ENCODE results near the gene RGL2. TPM values are rescaled to one million over a fixed set of nuclear protein-coding genes. Genes with fewer than 3 reads are reported as not detected.

Gene RGL2
- total and polyA plus RNA-seq, 2 of the 13 experiments (the other 11 are each of a cell fraction or from before 2014, with no cell fraction given), result 22.9 to 47.4 TPM

GRCh38 chr6:33299237-33299944, 649 bp upstream of the RGL2 start (continued):
- TF ChIP-seq ZNF414 (CRISPR knock-in tag; IDR thresholded peaks at IDR 0.05), result peak; percentile 23; the same call in 1 of the 2 replicates
- TF ChIP-seq, protein P1, sequence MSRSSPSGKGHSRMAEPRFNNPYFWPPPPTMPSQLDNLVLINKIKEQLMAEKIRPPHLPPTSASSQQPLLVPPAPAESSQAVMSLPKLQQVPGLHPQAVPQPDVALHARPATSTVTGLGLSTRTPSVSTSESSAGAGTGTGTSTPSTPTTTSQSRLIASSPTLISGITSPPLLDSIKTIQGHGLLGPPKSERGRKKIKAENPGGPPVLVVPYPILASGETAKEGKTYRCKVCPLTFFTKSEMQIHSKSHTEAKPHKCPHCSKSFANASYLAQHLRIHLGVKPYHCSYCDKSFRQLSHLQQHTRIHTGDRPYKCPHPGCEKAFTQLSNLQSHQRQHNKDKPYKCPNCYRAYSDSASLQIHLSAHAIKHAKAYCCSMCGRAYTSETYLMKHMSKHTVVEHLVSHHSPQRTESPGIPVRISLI (CRISPR knock-in tag; IDR thresholded peaks at IDR 0.05; ENCODE audit: borderline replicate concordance), result 0 out of 2 replicates have a peak, but pooled peaks have one; percentile 46
- TF ChIP-seq MTF1 (CRISPR knock-in tag; IDR thresholded peaks at IDR 0.05), result peak; percentile 58; the same call in 1 of the 2 replicates
- 0 out of 2 replicates have a peak, but pooled peaks have one; percentile 58 for TF ChIP-seq ZNF75D (CRISPR knock-in tag; IDR thresholded peaks at IDR 0.05; ENCODE audit: borderline replicate concordance)
- no peak for TF ChIP-seq RELA (CRISPR knock-in tag; IDR thresholded peaks at IDR 0.05)
- peak; percentile 76; the same call in 1 of the 2 replicates for TF ChIP-seq ZNF329 (CRISPR knock-in tag; IDR thresholded peaks at IDR 0.05; ENCODE audit: low read depth)
- TF ChIP-seq PATZ1 (CRISPR knock-in tag; IDR thresholded peaks at IDR 0.05), result no peak
- peak; percentile 82 for TF ChIP-seq YEATS2 (CRISPR knock-in tag; IDR thresholded peaks at IDR 0.05; ENCODE audit: borderline replicate concordance)
- no peak for TF ChIP-seq SCMH1 (CRISPR knock-in tag; IDR thresholded peaks at IDR 0.05; ENCODE audit: borderline replicate concordance)
- 0 out of 2 replicates have a peak, but pooled peaks have one; percentile 12 for TF ChIP-seq MLX (CRISPR knock-in tag; IDR thresholded peaks at IDR 0.05)
- peak; percentile 65 for TF ChIP-seq YEATS4 (CRISPR knock-in tag; IDR thresholded peaks at IDR 0.05; ENCODE audit: borderline replicate concordance)
- TF ChIP-seq, protein P2, sequence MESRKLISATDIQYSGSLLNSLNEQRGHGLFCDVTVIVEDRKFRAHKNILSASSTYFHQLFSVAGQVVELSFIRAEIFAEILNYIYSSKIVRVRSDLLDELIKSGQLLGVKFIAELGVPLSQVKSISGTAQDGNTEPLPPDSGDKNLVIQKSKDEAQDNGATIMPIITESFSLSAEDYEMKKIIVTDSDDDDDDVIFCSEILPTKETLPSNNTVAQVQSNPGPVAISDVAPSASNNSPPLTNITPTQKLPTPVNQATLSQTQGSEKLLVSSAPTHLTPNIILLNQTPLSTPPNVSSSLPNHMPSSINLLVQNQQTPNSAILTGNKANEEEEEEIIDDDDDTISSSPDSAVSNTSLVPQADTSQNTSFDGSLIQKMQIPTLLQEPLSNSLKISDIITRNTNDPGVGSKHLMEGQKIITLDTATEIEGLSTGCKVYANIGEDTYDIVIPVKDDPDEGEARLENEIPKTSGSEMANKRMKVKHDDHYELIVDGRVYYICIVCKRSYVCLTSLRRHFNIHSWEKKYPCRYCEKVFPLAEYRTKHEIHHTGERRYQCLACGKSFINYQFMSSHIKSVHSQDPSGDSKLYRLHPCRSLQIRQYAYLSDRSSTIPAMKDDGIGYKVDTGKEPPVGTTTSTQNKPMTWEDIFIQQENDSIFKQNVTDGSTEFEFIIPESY (CRISPR knock-in tag; IDR thresholded peaks at IDR 0.05), result no peak
- TF ChIP-seq MBD4 (IDR thresholded peaks at IDR 0.05; ENCODE audit: borderline replicate concordance, low read length), result no peak; the same call in 1 of the 2 replicates
- peak; percentile 95 for TF ChIP-seq ZNF615 (CRISPR knock-in tag; IDR thresholded peaks at IDR 0.05; ENCODE audit: borderline replicate concordance)
- TF ChIP-seq CBX5 (CRISPR knock-in tag; IDR thresholded peaks at IDR 0.05; ENCODE audit: borderline replicate concordance), result peak; percentile 76
- TF ChIP-seq RFX3 (CRISPR knock-in tag; IDR thresholded peaks at IDR 0.05), result no peak
- TF ChIP-seq HDAC1 (CRISPR knock-in tag; IDR thresholded peaks at IDR 0.05), result peak; percentile 86
- TF ChIP-seq FOXM1 (CRISPR knock-in tag; IDR thresholded peaks at IDR 0.05), result no peak
- peak; percentile 4; the same call in 1 of the 2 replicates for TF ChIP-seq HNF4A (CRISPR knock-in tag; IDR thresholded peaks at IDR 0.05)
- TF ChIP-seq ZNF317 (CRISPR knock-in tag; IDR thresholded peaks at IDR 0.05), result peak; percentile 93
- no peak for TF ChIP-seq NFRKB (IDR thresholded peaks at IDR 0.05)
- TF ChIP-seq SIX4 (CRISPR knock-in tag; IDR thresholded peaks at IDR 0.05), result no peak; the same call in 1 of the 2 replicates

Measured in HepG2 (cell line).